HG02885 (cell line): ENCODE results near the gene FBXO41.
"Not testable (repeated sequence)": the region's sequence is repeated elsewhere in the genome, so short reads cannot be mapped to it uniquely, and the experiment has no call there.

ENCODE experiments used
- ATAC-seq: cut with Tn5 transposase; IDR thresholded peaks from one replicate; pipeline ENCODE4 v1.9.1; 2021; ENCODE audit warnings: mild to moderate bottlenecking; ENCODE audit not compliant: unreplicated experiment, poor library complexity

Gene FBXO41

DNA sequence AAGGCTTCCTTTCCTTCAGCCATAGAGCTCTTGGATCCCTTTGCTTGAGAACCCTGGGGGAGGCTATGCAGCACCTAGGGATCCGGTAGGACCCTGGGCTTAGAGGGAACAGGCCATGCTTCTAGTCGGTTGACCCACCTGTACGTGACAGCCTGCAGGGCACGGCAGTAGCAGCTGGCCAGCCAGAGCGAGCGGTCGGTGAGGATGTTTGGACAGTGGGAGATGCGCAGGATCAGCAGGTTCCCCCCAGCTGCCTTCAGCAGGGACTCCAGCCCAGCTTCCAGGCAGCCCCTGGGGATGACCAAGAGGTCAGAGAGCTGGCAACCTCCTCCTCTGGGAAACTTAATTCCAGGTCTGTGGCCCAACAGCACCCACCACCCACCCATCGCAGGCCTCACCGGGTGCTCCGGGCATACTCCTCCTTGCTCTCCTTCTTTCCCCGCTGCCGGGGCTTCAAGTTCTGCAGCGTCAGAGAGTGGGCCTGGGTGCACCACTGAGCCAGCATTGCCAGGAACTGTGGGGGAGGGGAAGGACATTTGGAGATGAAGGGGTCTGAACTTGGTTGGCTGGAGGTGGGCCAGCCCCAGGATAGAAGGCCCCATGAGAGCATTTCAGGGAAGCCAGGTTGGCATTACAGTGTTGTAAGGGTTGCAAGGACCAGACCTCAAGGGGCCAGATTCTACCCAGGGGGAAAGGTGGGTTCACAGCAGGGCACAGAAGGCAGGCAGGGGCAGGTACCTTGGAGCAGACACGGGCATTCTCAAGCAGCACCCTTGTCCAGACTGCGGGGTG lies 20.5 kb downstream of the FBXO41 start:
- no peak for ATAC-seq

DNA sequence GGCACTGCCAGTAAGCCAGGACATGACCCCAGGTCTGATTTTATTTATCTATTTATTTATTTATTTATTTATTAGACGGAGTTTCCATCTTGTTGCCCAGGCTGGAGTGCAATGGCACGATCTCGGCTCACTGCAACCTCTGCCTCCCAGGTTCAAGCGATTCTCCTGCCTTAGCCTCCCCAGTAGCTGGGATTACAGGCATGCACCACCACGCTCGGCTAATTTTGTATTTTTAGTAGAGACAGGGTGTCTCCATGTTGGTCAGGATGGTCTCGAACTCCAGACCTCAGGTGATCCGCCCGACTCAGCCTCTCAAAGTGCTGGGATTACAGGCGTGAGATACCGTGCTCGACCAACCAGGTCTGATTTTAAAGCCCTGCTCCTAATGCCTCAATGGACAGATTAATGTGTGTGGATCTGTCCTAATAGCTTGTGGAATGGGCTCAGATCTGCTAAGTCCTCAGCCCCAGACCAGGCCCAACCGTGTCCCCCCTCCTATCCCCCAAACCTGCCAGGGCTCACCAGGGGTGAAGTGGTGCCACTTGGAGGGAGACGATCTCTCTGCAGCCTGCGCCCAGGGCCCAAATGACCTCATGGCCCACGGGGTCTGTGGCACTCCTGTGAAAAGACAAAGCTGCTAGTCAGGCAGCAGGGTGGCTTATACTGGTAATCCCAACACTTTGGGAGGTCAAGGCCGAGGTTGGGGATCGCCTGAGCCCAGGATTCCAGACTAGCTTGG lies 21.4 kb downstream of the FBXO41 start:
- ATAC-seq, result not testable (repeated sequence)

DNA sequence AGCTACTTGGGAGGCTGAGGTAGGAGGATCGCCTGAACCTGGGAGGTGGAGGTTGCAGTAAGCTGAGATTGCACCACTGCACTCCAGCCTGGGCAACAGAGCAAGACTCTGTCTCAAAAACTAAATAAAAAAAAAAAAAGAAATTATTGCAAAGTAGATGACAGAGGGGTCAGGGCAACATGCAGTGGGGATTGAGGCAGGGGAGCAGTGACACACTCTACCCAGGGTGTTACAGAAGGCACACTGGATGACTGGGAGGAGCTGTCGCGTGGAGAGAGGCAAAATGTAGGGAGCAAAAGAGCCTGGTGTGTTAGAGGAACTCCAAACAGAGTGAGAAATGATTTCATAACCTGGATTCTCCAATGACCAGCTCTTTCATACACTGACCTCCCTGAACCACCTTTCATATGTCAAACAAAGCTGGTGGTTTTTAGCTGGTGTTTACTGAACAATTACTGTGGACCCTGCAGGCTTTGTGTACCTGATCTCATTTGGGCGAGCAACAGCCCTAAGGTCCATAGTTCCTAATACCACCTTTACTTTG lies 22.1 kb downstream of the FBXO41 start:
- ATAC-seq, result no peak

DNA sequence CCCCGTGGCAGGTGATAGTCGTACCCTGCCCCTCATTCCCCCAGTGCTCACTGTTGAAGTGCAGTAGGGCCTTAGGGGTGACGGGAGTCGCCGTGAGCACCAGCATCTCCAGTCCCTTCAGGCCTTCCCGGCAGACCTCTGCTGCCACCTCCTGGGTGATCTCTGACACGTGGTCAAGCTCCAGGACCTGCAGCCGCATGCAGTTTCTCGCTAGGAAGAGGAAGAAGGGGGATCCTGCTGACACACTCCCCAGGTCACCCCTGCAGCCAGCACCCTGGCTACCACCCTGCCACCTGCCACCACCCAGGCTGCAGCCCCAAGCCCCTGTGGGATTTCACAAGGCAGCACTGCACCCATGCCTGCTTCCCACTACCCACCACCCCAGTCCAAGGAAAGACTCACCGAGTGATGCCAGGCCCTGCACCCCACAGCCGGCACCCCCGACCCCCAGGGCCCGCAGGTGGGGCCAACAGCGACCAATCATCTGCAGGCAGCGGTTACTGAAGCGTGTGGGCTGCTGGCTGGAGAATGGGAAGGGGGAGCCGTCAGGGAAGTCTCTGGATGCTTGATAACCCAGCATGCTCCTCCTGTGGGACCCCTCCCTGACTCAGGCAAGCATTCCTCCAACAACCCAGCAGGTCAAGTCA lies 23.8 kb downstream of the FBXO41 start:
- ATAC-seq, result no peak

DNA sequence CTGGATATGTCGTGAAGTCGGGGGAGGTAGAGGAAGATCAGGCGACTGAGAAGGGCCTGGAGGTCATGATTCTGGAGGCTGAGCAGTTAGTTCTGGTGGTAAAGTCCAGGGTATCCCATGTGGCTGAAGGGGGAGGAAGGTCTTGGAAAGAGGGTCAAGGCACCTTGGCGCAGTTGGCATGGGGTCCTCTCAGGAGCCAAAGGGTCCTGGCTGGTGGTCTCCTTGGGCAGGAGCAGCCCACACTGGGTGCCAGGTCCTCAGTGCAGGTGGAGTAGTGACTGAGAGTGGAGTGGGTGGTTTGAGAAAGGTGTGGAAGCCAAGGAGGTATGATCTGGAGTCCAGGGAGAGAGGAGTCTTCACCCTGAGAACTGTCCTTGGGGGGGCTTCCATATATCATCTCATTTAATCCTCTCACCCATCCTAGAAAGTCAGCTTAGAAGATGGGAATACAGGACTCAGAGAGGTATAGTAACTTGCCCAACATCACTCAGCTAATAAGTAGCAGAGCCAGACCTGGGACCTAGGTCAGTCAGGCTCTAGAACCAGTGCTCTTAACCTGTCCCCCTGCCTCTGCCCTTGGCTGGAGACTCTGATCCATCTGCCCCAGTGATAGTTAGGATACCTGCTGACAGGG lies 24.5 kb downstream of the FBXO41 start:
- no peak for ATAC-seq

DNA sequence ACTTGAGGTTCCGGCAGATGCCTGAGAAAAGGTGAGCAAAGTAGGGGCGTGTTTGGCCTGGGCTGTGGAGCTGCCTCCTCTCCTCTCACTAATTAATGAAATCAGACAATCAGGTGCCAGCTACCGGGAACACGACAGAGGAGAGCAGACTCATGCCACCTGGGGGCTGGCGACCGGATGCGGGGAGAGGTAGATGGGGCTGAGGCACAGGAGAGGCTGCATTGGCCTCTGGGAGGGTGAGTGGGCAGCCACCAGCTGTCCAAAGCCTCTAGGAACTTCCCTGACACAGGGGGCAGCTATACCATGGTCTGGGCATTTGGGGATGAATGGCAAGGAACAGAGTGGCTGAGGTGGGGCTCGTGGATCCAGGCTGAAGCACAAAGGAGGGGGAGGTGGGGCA lies 25.0 kb downstream of the FBXO41 start:
- no peak for ATAC-seq

DNA sequence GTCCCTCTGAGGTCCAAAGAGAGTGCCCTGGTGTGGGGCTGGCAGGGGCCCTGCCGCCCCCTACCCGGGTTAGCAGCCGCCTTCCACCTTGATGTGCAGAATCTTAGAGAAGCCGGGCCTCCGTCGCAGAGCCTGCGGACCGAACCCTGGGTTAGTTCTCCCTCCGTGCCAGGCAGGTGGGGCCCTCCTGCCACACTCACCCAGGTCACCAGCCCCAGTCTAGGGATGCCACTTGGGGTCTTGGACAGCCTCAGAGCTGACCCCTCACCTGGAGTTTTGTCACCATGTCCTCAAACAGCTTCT lies 25.4 kb downstream of the FBXO41 start:
- no peak for ATAC-seq

DNA sequence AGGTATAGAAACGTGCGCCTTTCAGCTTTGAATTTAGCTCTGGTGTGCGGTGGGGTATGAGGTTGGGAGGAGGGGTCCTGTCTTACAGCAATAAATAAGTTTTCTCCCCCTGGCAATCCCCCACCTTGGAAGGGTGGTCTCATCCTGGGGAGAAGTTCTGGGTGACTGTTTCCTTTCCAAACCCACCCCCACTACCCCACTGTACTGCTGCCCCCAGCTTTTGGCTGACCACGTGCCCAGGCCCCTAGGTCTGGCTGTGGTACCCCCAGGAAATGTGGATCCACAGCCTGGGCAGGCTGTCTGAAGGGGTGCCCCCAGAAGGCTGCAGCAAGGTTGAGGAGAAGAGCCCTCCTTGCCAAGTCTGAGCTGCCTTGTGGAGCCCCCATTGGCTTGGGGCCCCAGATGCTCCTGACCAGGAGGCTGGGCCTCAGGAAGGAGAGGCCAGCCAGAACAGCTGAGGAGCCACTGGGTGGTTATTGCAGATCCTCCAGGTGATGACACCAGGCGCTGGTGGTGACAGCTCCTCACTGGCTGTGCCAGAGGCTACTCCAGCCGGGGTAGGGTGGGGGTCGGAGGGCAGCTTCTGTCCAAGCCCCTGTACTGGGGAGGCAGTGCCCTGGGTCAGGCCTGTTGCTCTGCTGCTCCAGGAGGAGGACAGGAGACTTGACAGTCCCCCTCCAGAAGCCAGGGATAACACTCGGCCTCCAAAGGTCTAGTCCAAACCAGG lies 25.9 kb downstream of the FBXO41 start:
- ATAC-seq, result no peak

DNA sequence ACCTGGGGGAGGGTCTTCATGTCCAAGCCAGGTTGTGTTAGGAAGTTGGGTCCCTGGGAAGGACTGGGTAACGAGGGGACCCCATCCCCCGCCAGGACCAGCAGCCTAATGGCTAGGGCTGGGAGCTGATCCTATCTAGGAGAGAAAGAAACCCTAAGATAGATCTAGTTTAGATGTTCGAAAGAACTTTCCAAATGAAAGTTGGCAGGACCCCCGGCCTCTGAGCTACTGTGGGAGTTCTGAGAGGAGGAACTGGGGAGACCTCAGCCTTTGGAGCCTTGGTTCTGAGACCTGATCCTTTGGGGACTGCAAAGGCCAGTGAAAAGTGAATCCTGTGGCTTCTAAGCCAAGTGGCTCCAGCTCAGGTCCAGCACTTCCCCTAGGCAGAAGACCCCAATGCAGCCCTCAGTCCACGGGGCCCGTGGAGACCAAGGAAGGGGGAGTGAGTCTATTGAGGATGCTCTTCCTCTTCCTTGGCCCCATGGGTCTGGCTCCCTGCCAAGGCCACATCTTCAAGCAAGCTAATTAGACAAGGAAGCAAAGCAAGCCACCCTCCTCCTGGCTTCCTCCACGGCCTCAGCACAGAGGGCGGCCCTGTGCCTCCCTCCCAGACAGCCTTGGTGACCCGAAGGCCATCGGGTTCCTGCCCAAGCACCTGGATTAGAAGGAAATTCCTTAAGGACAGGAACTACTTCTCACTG lies 26.7 kb downstream of the FBXO41 start:
- no peak for ATAC-seq

DNA sequence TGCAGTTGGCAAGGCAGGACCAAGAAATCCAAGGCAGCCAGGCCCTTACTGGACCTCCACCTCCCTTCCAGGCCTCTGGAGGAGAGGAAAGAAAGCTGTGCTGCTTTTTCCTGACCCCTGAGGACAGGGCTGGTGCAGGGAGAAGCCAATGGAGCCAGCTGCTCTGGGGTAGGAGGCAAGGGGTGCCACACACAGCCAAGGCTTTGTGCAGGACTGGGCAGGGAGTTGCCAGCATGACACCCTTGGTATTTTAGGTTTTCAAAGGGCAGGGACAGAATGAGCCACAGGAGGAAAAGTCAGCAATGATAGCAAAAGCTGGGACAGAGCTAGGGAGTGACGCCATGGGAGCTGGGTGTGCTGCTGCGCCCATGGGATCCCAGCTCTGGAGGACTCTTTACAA lies 27.3 kb downstream of the FBXO41 start:
- ATAC-seq, result no peak

DNA sequence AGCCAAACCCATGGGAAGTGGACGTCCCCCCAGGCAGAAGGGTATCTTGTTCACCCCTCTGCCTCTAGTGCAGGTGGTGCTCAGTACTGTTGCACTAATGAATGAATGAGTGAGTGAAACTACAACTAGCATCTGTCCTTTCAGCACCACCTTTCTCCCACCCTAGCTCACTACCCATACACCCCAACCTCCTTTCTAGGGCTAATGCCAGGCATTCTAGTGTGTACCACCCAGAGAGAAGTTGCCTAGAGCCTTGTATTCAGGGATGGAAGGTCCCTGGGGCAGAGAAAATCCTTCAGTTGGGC lies 27.7 kb downstream of the FBXO41 start:
- no peak for ATAC-seq

DNA sequence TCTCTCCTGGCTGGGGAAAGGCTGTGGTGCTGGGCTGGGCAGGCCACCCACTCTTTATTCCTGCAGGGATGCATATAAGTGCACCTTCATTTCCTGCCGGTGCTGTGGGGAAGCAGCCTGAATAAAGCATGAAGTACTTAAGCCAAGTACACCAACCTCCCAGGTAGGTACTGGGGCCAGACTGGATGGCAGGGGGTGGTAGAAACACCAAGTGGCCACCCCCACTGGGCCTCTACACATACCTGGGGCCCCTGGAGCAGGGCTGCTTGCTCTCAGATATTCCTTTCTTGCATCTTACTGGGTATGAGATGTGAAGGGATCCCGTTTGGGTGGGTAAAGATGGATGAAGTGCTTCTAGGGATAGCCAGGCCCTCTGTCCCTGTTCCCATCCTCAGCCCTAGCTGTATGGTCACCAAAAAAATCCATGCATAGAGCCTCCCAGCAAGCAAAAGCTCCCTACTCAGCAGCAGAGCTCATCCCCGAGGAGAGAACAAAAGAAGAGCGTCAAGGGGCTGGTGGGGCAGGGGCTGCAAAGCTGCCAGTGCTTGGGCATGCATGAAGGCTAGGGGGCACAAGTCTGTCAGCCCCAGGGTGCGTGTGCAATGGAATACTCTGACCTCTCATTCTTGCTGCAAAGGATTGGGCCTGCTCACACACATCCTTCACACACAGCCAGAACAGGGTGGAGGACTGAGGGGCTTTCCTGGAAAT lies 28.2 kb downstream of the FBXO41 start:
- ATAC-seq, result no peak

DNA sequence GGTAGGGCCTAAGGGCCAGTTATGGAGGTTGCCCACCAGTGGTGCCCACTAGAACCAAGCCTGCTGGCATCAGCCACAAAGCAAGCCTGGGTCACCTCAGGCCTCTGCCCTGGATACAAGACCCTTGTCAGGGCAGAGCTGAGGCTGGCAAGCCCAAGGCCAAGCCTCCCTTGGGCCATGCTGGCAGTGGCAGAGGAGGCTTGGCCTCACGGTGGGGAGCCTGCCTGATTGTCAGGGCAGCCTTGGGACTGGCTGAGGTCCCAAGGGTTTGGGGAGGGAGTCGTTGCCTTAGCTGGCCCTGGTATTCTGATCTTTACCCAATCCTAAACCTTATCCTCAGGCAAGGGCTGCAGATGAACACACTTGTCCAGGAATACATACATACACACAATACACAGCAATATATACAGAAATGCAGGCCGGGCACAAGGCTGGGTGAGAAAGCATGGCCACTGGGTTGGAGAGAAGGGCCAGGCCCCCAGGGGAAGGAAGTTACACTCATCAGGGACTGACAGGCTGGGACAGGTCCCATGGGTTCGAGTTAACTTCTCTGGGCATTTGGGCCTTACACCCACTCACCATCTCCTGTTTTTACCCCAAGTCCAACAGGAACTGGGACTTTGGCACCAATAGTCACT lies 29.2 kb downstream of the FBXO41 start:
- no peak for ATAC-seq

DNA sequence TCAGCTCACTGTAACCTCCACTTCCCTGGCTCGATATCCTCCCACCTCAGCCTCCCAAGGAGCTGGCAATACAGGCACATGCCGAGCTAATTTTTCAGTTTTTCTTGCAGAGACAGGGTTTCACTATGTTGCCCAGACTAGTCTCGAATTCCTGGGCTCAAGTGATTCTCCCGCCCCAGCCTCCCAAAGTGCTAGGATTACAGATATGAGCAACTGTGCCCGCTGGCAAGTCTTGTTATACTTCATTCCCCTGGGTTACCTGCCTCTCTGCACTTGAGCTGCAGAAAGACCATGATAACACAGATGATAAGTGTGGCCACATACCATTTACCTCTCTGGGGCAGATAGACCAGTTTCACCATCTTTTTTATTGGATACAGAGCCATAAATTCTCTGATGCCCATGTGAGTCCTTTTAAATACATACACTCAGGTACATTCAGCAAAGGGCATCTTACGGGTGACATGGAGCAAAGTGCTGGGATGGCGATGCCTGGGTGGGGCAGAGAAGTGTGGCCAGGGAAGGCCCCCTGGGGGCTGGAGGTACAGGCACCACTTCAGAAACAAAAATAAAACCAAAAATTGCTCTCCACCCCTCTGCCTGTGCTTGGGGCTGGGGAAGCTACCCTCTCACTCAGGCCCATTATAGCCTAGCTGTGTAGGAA lies 29.8 kb downstream of the FBXO41 start:
- ATAC-seq, result no peak

DNA sequence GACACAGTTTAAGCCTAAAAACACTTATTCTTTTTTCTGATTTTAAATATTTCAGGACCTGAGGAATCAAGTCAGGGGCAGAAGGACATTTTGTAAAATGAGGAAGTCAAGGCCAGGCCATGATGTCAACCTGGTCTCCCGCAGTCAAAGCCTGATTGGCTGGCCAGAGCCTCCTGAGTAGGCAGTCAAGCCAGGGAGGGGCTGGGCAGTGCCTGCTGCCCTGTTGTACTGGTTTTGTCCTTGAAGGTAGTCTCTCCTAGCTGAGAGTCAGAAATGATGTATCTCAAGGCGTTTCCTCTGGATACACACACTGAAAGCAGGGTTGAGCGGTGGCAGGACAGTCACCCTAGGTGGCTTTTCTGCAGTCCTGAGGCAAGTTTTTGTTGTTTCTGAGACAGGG lies 30.4 kb downstream of the FBXO41 start:
- no peak for ATAC-seq

DNA sequence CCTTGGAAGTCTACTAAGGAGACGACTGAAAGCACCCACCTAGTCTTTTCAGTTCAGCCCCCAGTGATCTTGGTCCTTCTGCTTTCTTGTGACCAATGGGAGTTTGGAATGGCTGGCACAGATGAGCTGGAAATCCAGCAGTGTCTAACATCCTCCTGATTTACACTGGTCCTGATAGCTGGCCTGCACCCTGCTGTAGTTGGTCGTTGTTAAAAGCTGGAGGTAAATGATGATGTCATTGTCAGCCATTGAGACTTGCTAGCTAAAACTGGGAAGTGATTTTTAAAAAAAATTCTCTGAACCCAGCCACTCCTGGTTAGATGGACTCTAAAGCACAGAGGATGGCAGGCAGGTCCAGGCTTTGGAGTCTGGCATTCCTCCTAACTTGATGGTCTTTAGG lies 30.9 kb downstream of the FBXO41 start:
- no peak for ATAC-seq

DNA sequence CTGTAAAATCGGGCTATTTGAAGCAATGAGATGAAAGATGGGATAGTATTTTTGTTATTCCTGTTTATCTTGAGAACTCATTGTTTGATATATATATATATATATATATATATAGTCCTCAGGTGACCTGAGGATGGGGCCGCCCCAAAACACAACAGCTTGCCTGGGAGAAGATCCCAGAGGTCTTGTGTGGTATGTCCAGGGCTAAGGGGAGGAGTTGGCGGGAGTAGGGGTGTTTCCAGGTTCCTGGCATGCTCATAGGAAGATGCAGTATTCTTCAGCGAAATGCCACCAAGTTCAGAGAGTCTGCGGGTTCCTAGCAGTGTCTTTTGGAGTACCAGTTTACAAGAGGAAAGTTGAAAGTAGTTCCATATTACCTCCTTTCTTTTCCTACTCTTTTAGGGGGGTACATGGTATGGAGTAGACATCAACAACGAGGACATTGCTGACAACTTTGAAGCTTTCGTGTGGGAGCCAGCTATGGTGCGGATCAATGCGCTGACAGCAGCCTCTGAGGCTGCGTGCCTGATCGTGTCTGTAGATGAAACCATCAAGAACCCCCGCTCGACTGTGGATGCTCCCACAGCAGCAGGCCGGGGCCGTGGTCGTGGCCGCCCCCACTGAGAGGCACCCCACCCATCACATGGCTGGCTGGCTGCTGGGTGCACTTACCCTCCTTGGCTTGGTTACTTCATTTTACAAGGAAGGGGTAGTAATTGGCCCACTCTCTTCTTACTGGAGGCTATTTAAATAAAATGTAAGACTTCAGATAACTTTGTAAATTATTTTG lies 31.8 kb downstream of the FBXO41 start:
- ATAC-seq, result no peak
